ENCODE measurements around the gene HDAC5.

Gene HDAC5

GRCh38 chr17:44063704-44064639 lies 59.5 kb downstream of the HDAC5 start:
- Histone ChIP-seq H3K36me3 (ENCODE audit: insufficient read depth, low read length) (peaks cover 34% of the 10 kb centered on the region; the same call in 1 of the 2 replicates), H3K79me2 (ENCODE audit: insufficient read depth, low read length) (peaks cover 84% of the 10 kb centered on the region), H3K9me2 (replicated peaks; ENCODE audit: low read depth, low read length) (no peaks in the 10 kb centered on the region), H3K4me3 (ENCODE audit: low read length, poor library complexity, severe bottlenecking) (peak overlapping the region; percentile 80), H3K9ac (ENCODE audit: low read depth, low read length, poor library complexity, severe bottlenecking) (peak overlapping the region; percentile 31), H3K4me2 (ENCODE audit: low read depth, low read length, poor library complexity, severe bottlenecking) (peak overlapping the region; percentile 81), H3K4me1 (ENCODE audit: insufficient read depth, low read length, poor library complexity, severe bottlenecking) (peaks cover 32% of the 10 kb centered on the region), H4K20me1 (ENCODE audit: insufficient read depth, low read length, poor library complexity, severe bottlenecking) (peaks cover 56% of the 10 kb centered on the region), H3F3A (ENCODE audit: low read depth) (no peaks in the 10 kb centered on the region), H3K9me3 (ENCODE audit: insufficient read depth, low read depth, low read length) (no peaks in the 10 kb centered on the region), H3K27me3 (ENCODE audit: insufficient read depth, low read length, poor library complexity, severe bottlenecking) (no peaks in the 10 kb centered on the region), H2AFZ (ENCODE audit: low read length) (no peak overlapping the region)
- TF ChIP-seq EZH2phosphoT487 (IDR thresholded peaks at IDR 0.05; ENCODE audit: borderline replicate concordance), result no peak
- no peak for TF ChIP-seq CTCF (conservative IDR thresholded peaks at IDR 0.05; ENCODE audit: low read length)

GRCh38 chr17:44062871-44063270 lies 60.6 kb downstream of the HDAC5 start:
- H3K36me3 ChIP-seq (ENCODE audit: insufficient read depth, low read length), result peaks cover 39% of the 10 kb centered on the region; the same call in 1 of the 2 replicates
- TF ChIP-seq CTCF (conservative IDR thresholded peaks at IDR 0.05; ENCODE audit: low read length) (no peak), EZH2phosphoT487 (IDR thresholded peaks at IDR 0.05; ENCODE audit: borderline replicate concordance) (no peak)

GRCh38 chr17:44061446-44061845 lies 62.0 kb downstream of the HDAC5 start:
- Histone ChIP-seq H3F3A (ENCODE audit: low read depth) (no peaks in the 10 kb centered on the region), H3K27me3 (ENCODE audit: insufficient read depth, low read length, poor library complexity, severe bottlenecking) (no peaks in the 10 kb centered on the region), H3K36me3 (ENCODE audit: insufficient read depth, low read length) (peaks cover 43% of the 10 kb centered on the region; the same call in 1 of the 2 replicates), H3K4me3 (ENCODE audit: low read length, poor library complexity, severe bottlenecking) (peak overlapping the region; percentile 43), H2AFZ (ENCODE audit: low read length) (no peak overlapping the region), H3K4me1 (ENCODE audit: insufficient read depth, low read length, poor library complexity, severe bottlenecking) (peaks cover 29% of the 10 kb centered on the region), H3K9me2 (replicated peaks; ENCODE audit: low read depth, low read length) (no peaks in the 10 kb centered on the region), H3K4me2 (ENCODE audit: low read depth, low read length, poor library complexity, severe bottlenecking) (peak overlapping the region; percentile 81), H3K79me2 (ENCODE audit: insufficient read depth, low read length) (peaks cover 87% of the 10 kb centered on the region), H3K9ac (ENCODE audit: low read depth, low read length, poor library complexity, severe bottlenecking) (peak overlapping the region; percentile 28), H4K20me1 (ENCODE audit: insufficient read depth, low read length, poor library complexity, severe bottlenecking) (peaks cover 62% of the 10 kb centered on the region), H3K9me3 (ENCODE audit: insufficient read depth, low read depth, low read length) (no peaks in the 10 kb centered on the region)
- TF ChIP-seq EZH2phosphoT487 (IDR thresholded peaks at IDR 0.05; ENCODE audit: borderline replicate concordance) (no peak), CTCF (conservative IDR thresholded peaks at IDR 0.05; ENCODE audit: low read length) (no peak)

More at GRCh38 chr17:44062871-44063270, 60.6 kb downstream of the HDAC5 start:
- peaks cover 60% of the 10 kb centered on the region for H4K20me1 ChIP-seq (ENCODE audit: insufficient read depth, low read length, poor library complexity, severe bottlenecking)
- peak overlapping the region; percentile 81 for H3K4me2 ChIP-seq (ENCODE audit: low read depth, low read length, poor library complexity, severe bottlenecking)
- no peaks in the 10 kb centered on the region for H3K9me3 ChIP-seq (ENCODE audit: insufficient read depth, low read depth, low read length)
- no peaks in the 10 kb centered on the region for H3K9me2 ChIP-seq (replicated peaks; ENCODE audit: low read depth, low read length)
- H3K27me3 ChIP-seq (ENCODE audit: insufficient read depth, low read length, poor library complexity, severe bottlenecking), result no peaks in the 10 kb centered on the region
- peaks cover 32% of the 10 kb centered on the region for H3K4me1 ChIP-seq (ENCODE audit: insufficient read depth, low read length, poor library complexity, severe bottlenecking)
- H3K79me2 ChIP-seq (ENCODE audit: insufficient read depth, low read length), result peaks cover 93% of the 10 kb centered on the region
- peak overlapping the region; percentile 31 for H3K9ac ChIP-seq (ENCODE audit: low read depth, low read length, poor library complexity, severe bottlenecking)
- H2AFZ ChIP-seq (ENCODE audit: low read length), result no peak overlapping the region
- peak overlapping the region; percentile 80 for H3K4me3 ChIP-seq (ENCODE audit: low read length, poor library complexity, severe bottlenecking)
- H3F3A ChIP-seq (ENCODE audit: low read depth), result no peaks in the 10 kb centered on the region

All from Loucy (cell line).